Panc1 (cell line): ENCODE data around the gene TTLL12.

Source experiments
- CTCF ChIP-seq: fragments of 450-650 bp; IDR thresholded peaks from 2 replicates; pipeline ENCODE4 v1.5.1; 2017; ENCODE audit warnings: mild to moderate bottlenecking
- POLR2AphosphoS5 ChIP-seq: IDR thresholded peaks from 2 replicates; pipeline ENCODE4 v1.6.1; 2012; ENCODE audit warnings: mild to moderate bottlenecking, low read depth, low read length, moderate library complexity

DNA sequence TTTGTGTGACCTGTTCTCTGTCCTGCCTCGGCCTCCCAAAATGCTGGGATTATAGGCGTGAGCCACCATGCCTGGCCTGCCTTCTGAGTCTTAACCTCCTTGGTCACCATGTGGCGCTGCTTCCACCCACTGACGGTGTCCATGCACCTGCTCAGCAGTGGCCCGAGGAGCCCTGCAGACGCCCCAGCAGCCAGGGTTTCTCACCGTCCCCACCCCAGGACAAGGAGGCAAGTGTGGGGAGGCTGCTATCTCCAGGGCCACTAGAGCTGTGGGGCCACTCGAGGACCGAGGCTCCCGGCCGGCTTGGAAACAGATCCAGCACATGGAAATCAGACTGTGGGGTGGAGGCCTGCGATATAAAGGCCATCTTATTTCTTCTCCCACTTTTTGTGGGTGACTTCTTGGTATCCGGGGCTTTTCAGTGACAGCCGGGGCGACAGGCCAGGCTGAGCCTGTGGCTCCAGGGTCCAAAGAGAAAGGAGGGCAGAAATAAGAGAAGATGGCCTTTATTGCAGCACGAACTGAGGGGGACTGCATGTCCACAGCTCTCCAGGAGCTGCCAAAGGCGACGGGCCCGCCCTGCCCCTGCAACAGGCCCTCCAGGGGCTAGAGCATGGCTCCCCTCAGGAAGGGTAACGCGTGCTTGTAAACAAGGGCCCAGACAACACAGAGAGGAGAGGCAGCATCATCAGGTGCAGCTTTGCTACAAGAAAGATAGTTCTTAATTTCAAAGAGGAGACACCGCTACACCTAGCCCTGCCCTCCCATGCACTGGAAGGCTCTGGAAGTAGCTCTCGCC, 20.6 kb downstream of the TTLL12 start:
- TF ChIP-seq CTCF, result no peak
- TF ChIP-seq POLR2AphosphoS5, result no peak
